Breast epithelium (tissue), 3 donors: ENCODE measurements around the gene RCOR2.

Experiments
- POLR2A ChIP-seq: fragments of 450-650 bp; IDR thresholded peaks from one replicate; pipeline ENCODE4 v1.6.1; 2016; ENCODE audit warnings: antibody characterized with exemption, mild to moderate bottlenecking, moderate library complexity
- TF ChIP-seq, protein P1 (sequence below), 3 donors: fragments of 450-650 bp; IDR thresholded peaks; one replicate each; pipeline ENCODE4 v1.5.1; 2016 to 2017; ENCODE audit warnings: antibody characterized with exemption in 3 of 3, mild to moderate bottlenecking in 3 of 3, moderate library complexity in 3 of 3

GRCh38 chr11:63883791-63884190, 33.2 kb downstream of the RCOR2 start:
- no peak for TF ChIP-seq POLR2A
- TF ChIP-seq, protein P1, sequence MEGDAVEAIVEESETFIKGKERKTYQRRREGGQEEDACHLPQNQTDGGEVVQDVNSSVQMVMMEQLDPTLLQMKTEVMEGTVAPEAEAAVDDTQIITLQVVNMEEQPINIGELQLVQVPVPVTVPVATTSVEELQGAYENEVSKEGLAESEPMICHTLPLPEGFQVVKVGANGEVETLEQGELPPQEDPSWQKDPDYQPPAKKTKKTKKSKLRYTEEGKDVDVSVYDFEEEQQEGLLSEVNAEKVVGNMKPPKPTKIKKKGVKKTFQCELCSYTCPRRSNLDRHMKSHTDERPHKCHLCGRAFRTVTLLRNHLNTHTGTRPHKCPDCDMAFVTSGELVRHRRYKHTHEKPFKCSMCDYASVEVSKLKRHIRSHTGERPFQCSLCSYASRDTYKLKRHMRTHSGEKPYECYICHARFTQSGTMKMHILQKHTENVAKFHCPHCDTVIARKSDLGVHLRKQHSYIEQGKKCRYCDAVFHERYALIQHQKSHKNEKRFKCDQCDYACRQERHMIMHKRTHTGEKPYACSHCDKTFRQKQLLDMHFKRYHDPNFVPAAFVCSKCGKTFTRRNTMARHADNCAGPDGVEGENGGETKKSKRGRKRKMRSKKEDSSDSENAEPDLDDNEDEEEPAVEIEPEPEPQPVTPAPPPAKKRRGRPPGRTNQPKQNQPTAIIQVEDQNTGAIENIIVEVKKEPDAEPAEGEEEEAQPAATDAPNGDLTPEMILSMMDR (IDR thresholded peaks at IDR 0.05) = no peak
